AG20443 (cell line): ENCODE results near the gene LRRC23.

Source experiments
- DNase-seq: peaks from one replicate; pipeline ENCODE4 v3.0.0; 2012; ENCODE audit warnings: low spot score, mixed read lengths

LRRC23 gene

GRCh38 chr12:6943722-6944380, 39.2 kb downstream of the LRRC23 start, which contains the start of the genes C12orf57 and RNU7-1:
Gene C12orf57 (plus strand): TSS chr12:6944022. CDS start chr12:6944122, 100 bp downstream.
Gene RNU7-1 (plus strand): TSS chr12:6943816.
- DNase-seq = peak; percentile 77

GRCh38 chr12:6944381-6945186, 40.0 kb downstream of the LRRC23 start:
- DNase-seq = peak; percentile 94

- DNase-seq = no peak
These were observed 41.0 kb downstream of the LRRC23 start for GRCh38 chr12:6945613-6946012.

GRCh38 chr12:6946033-6946919, 41.7 kb downstream of the LRRC23 start:
- DNase-seq = no peak

GRCh38 chr12:6946920-6947374, 42.3 kb downstream of the LRRC23 start:
- no peak for DNase-seq

- no peak for DNase-seq
These were observed 43.0 kb downstream of the LRRC23 start for GRCh38 chr12:6947615-6948014.

GRCh38 chr12:6948873-6949594, 44.4 kb downstream of the LRRC23 start:
- no peak for DNase-seq

GRCh38 chr12:6950401-6950801, 45.8 kb downstream of the LRRC23 start:
- DNase-seq = no peak

GRCh38 chr12:6950811-6951540, 46.4 kb downstream of the LRRC23 start, which contains the start of gene PTPN6:
Gene PTPN6 (plus strand): TSS chr12:6951356. CDS start chr12:6951513, 157 bp downstream.
- DNase-seq = no peak

GRCh38 chr12:6951551-6952120, 47.0 kb downstream of the LRRC23 start:
- no peak for DNase-seq

- DNase-seq = no peak
These were observed 47.7 kb downstream of the LRRC23 start for GRCh38 chr12:6952121-6952862.

- DNase-seq = no peak
These were observed 48.3 kb downstream of the LRRC23 start for GRCh38 chr12:6952863-6953441.

- DNase-seq = peak; percentile 55
These were observed 49.1 kb downstream of the LRRC23 start for GRCh38 chr12:6953442-6954315.

GRCh38 chr12:6954316-6955107, 49.9 kb downstream of the LRRC23 start:
- no peak for DNase-seq

- DNase-seq = no peak
These were observed 50.7 kb downstream of the LRRC23 start for GRCh38 chr12:6955108-6956020.

- DNase-seq = no peak
These were observed 51.6 kb downstream of the LRRC23 start for GRCh38 chr12:6956021-6956727.
